H1 (cell line): ENCODE measurements around the gene ABCD2. TPM values are rescaled to one million over a fixed set of nuclear protein-coding genes. Genes with fewer than 3 reads are reported as not detected.
"Not testable (repeated sequence)": the region's sequence is repeated elsewhere in the genome, so short reads cannot be mapped to it uniquely, and the experiment has no call there.

Experiments used
- CTCF ChIA-PET: fragments of 300-600 bp; sonication (Branson Sonifier 250); formaldehyde crosslinking; loops from one replicate; lab custom pipeline; 2021; ENCODE audit not compliant: partially characterized antibody; lab: Charles Lee
- POLR2A ChIA-PET: fragments of 300-600 bp; sonication (Branson Sonifier 250); formaldehyde crosslinking; loops from one replicate; lab custom pipeline; 2021; ENCODE audit warnings: inconsistent platforms; ENCODE audit not compliant: partially characterized antibody; lab: Charles Lee
- DNase-seq, 2 experiments: peaks; one replicate each; pipeline versions ENCODE4 v3.0.0 to v3.0.0-alpha.2; 2010 to 2022; ENCODE audit warnings: low spot score in 2 of 2, low read depth in 1 of 2, mixed read lengths in 1 of 2
- FAIRE-seq: peaks from 2 replicates; lab custom pipeline; 2011; peaks lifted over from hg19 to GRCh38; lab: Jason Lieb, UNC
- H2AFZ ChIP-seq: 2 replicates; pipeline ENCODE4 v1.8.1; 2012; ENCODE audit warnings: low read length, inconsistent platforms
- H2AK5ac ChIP-seq: 2 replicates; pipeline ENCODE4 v1.6.1; 2013; ENCODE audit warnings: low read depth, low read length
- H2BK120ac ChIP-seq: replicated peaks from 2 replicates; pipeline ENCODE3; 2013; ENCODE audit warnings: low read depth, low read length, inconsistent platforms
- H2BK12ac ChIP-seq: 2 replicates; pipeline ENCODE4 v1.6.1; 2013; ENCODE audit warnings: low read depth, low read length
- H2BK15ac ChIP-seq: 2 replicates; pipeline ENCODE4 v1.6.1; 2013; ENCODE audit warnings: low read length
- H2BK20ac ChIP-seq: 2 replicates; pipeline ENCODE4 v1.6.1; 2013; ENCODE audit warnings: low read length
- H2BK5ac ChIP-seq: 2 replicates; pipeline ENCODE4 v1.6.1; 2013; ENCODE audit warnings: low read depth, low read length
- H3K14ac ChIP-seq: 2 replicates; pipeline ENCODE4 v1.6.1; 2013; ENCODE audit warnings: inconsistent platforms; ENCODE audit not compliant: insufficient read length
- H3K18ac ChIP-seq: 2 replicates; pipeline ENCODE4 v1.6.1; 2013; ENCODE audit warnings: low read length; ENCODE audit errors: extremely low read depth
- H3K23ac ChIP-seq: 2 replicates; pipeline ENCODE4 v1.6.1; 2013; ENCODE audit warnings: inconsistent platforms; ENCODE audit not compliant: insufficient read length
- H3K23me2 ChIP-seq: 2 replicates; pipeline ENCODE4 v1.6.1; 2013; ENCODE audit warnings: low read depth, low read length
- H3K27ac ChIP-seq: 2 replicates; pipeline ENCODE4 v1.6.1; 2011; ENCODE audit warnings: low read depth, low read length, inconsistent platforms
- H3K27me3 ChIP-seq, 4 experiments: replicated peaks in 1 of 4; 1 replicate in 1 of 4; 2 replicates in 3 of 4; pipeline versions ENCODE4 v1.6.1 to v1.8.1; 2011 to 2013; ENCODE audit warnings: low read length in 3 of 4, mild to moderate bottlenecking in 3 of 4, inconsistent platforms in 2 of 4, mixed read lengths in 2 of 4, moderate library complexity in 1 of 4; ENCODE audit not compliant: control insufficient read depth in 3 of 4, insufficient read depth in 3 of 4; ENCODE audit errors: extremely low read depth in 1 of 4
- H3K36me3 ChIP-seq, 4 experiments: 2 replicates each; pipeline versions ENCODE4 v1.6.1 to v1.8.1; 2011 to 2013; ENCODE audit warnings: mild to moderate bottlenecking in 4 of 4, low read length in 3 of 4, moderate library complexity in 2 of 4, control low read depth in 1 of 4, inconsistent platforms in 1 of 4; ENCODE audit not compliant: insufficient read depth in 4 of 4, control insufficient read depth in 2 of 4
- H3K4ac ChIP-seq: replicated peaks from 2 replicates; pipeline ENCODE3; 2013; ENCODE audit warnings: low read length, low read depth, mixed read lengths, inconsistent platforms; ENCODE audit not compliant: insufficient read length
- H3K4me1 ChIP-seq, 4 experiments: replicated peaks in 1 of 4; 1 replicate in 1 of 4; 2 replicates in 3 of 4; pipeline versions ENCODE4 v1.6.1 to v1.8.1; 2011 to 2013; ENCODE audit warnings: low read length in 3 of 4, inconsistent platforms in 2 of 4, mixed read lengths in 1 of 4; ENCODE audit not compliant: insufficient read depth in 4 of 4, control insufficient read depth in 3 of 4
- H3K4me2 ChIP-seq, 2 experiments: 2 replicates each; pipeline versions ENCODE4 v1.6.1 to v1.8.1; 2011 to 2013; ENCODE audit warnings: low read depth in 2 of 2, low read length in 2 of 2, control low read depth in 1 of 2, inconsistent platforms in 1 of 2, mild to moderate bottlenecking in 1 of 2; ENCODE audit not compliant: insufficient read depth in 1 of 2
- H3K4me3 ChIP-seq, 4 experiments: fragments of 200-600, 300-600 bp in 1 of 4; sonication (generic), shearing (Covaris generic), sonication (Bioruptor Twin) in 1 of 4; 2 replicates each; pipeline versions ENCODE4 v1.5.1 to v1.8.1; 2011 to 2016; ENCODE audit warnings: low read length in 4 of 4, low read depth in 3 of 4, control low read depth in 2 of 4, inconsistent platforms in 2 of 4, mild to moderate bottlenecking in 2 of 4, mixed read lengths in 1 of 4, moderate library complexity in 1 of 4; ENCODE audit not compliant: insufficient read depth in 2 of 4; ENCODE audit errors: extremely low read depth in 1 of 4
- H3K56ac ChIP-seq: replicated peaks from 2 replicates; pipeline ENCODE3; 2013; ENCODE audit warnings: low read depth, mild to moderate bottlenecking, mixed read lengths, low read length, inconsistent platforms; ENCODE audit not compliant: insufficient read length
- H3K79me1 ChIP-seq: 2 replicates; pipeline ENCODE4 v1.6.1; 2013; ENCODE audit warnings: low read depth, low read length, control low read depth
- H3K79me2 ChIP-seq, 2 experiments: 2 replicates each; pipeline versions ENCODE4 v1.6.1 to v1.8.1; 2012 to 2013; ENCODE audit warnings: low read length in 2 of 2, mild to moderate bottlenecking in 2 of 2, inconsistent platforms in 1 of 2; ENCODE audit not compliant: insufficient read depth in 2 of 2, control insufficient read depth in 1 of 2
- H3K9ac ChIP-seq, 4 experiments: replicated peaks in 1 of 4; 1 replicate in 1 of 4; 2 replicates in 3 of 4; pipeline versions ENCODE4 v1.6.1 to v1.8.1; 2011 to 2013; ENCODE audit warnings: low read depth in 3 of 4, low read length in 3 of 4, control low read depth in 2 of 4, mild to moderate bottlenecking in 2 of 4, moderate library complexity in 2 of 4, inconsistent platforms in 1 of 4; ENCODE audit errors: extremely low read depth in 1 of 4
- H3K9me3 ChIP-seq, 2 experiments: 2 replicates each; pipeline versions ENCODE4 v1.6.1 to v1.8.1; 2012 to 2013; ENCODE audit warnings: mild to moderate bottlenecking in 2 of 2, moderate library complexity in 2 of 2, control low read depth in 1 of 2, inconsistent platforms in 1 of 2, low read depth in 1 of 2, low read length in 1 of 2, mixed read lengths in 1 of 2; ENCODE audit not compliant: insufficient read depth in 2 of 2
- H4K20me1 ChIP-seq, 2 experiments: replicated peaks in 1 of 2; 2 replicates each; pipeline versions ENCODE3 to v1.8.1; 2011 to 2013; ENCODE audit warnings: inconsistent platforms in 2 of 2, low read length in 2 of 2, mild to moderate bottlenecking in 1 of 2; ENCODE audit not compliant: insufficient read depth in 2 of 2, control insufficient read depth in 1 of 2
- H4K5ac ChIP-seq: 2 replicates; pipeline ENCODE4 v1.6.1; 2013; ENCODE audit warnings: low read length, low read depth, mixed read lengths, inconsistent platforms; ENCODE audit not compliant: insufficient read length
- H4K8ac ChIP-seq: 2 replicates; pipeline ENCODE4 v1.8.0; 2013; ENCODE audit warnings: mild to moderate bottlenecking, moderate library complexity, low read length, inconsistent platforms; ENCODE audit not compliant: insufficient read depth; ENCODE audit errors: extremely low read depth
- H4K91ac ChIP-seq: replicated peaks from 2 replicates; pipeline ENCODE3; 2013; ENCODE audit warnings: low read length, mixed read lengths, inconsistent platforms; ENCODE audit not compliant: insufficient read length
- polyA plus RNA-seq, 7 experiments: library from polyadenylated mRNA; depleted of rRNA in 3 of 7; stranded (reverse) in 5 of 7; unstranded in 2 of 7; fragments of >200 nt in 5 of 7; fragments of 200-250 nt in 2 of 7; gene quantifications; 1 replicate in 5 of 7; 2 replicates in 1 of 7; 4 replicates in 1 of 7; pipeline versions ENCODE4 v1.2.1 to v1.2.3, GENCODE V29; 2011 to 2013; ENCODE audit warnings: missing spikeins in 2 of 7, mixed read lengths in 2 of 7
- total RNA-seq: library from RNA; stranded (reverse); fragmentation: NEBNext Ultra II Directional; extraction: Animal tissue kit (Norgen Biotek cat#: 25700); gene quantifications from 2 replicates; pipeline ENCODE4 v1.2.1, GENCODE V29; 2021

ABCD2 gene
- total and polyA plus RNA-seq, 2 of the 8 experiments (the other 6 are each of a cell fraction or from before 2014, with no cell fraction given) = not detected

- H4K8ac ChIP-seq, H3K79me1 ChIP-seq, DNase-seq, H3K4me2 ChIP-seq, H2BK15ac ChIP-seq, H2AK5ac ChIP-seq, H2AFZ ChIP-seq, H3K4me1 ChIP-seq, H4K91ac ChIP-seq, H3K23ac ChIP-seq, FAIRE-seq, H4K5ac ChIP-seq, H3K4ac ChIP-seq, H3K9me3 ChIP-seq, H3K27ac ChIP-seq, H3K9ac ChIP-seq, POLR2A ChIA-PET, H3K27me3 ChIP-seq, H2BK120ac ChIP-seq, H3K79me2 ChIP-seq, H3K23me2 ChIP-seq, H4K20me1 ChIP-seq, H2BK20ac ChIP-seq, H3K36me3 ChIP-seq, H3K14ac ChIP-seq, H2BK5ac ChIP-seq, H3K56ac ChIP-seq, H2BK12ac ChIP-seq, H3K4me3 ChIP-seq, H3K18ac ChIP-seq: not testable (repeated sequence)
- CTCF ChIA-PET = interaction anchor here (1.3 to 1.6 kb wide), 2 partner anchors 10 to 18 kb away, joined by 3 read pairs; no protein-coding TSS in a partner anchor
These were observed 97.4 kb downstream of the ABCD2 start for GRCh38 chr12:39522167-39522566.
